Effector CD4-positive, alpha-beta T cell (primary cell): ENCODE measurements around the gene ISG15.
"Not testable (repeated sequence)": the region's sequence is repeated elsewhere in the genome, so short reads cannot be mapped to it uniquely, and the experiment has no call there.

ENCODE experiments used
- DNase-seq: peaks from one replicate; pipeline ENCODE4 v3.0.0-alpha.2; 2020

ISG15 gene

DNA sequence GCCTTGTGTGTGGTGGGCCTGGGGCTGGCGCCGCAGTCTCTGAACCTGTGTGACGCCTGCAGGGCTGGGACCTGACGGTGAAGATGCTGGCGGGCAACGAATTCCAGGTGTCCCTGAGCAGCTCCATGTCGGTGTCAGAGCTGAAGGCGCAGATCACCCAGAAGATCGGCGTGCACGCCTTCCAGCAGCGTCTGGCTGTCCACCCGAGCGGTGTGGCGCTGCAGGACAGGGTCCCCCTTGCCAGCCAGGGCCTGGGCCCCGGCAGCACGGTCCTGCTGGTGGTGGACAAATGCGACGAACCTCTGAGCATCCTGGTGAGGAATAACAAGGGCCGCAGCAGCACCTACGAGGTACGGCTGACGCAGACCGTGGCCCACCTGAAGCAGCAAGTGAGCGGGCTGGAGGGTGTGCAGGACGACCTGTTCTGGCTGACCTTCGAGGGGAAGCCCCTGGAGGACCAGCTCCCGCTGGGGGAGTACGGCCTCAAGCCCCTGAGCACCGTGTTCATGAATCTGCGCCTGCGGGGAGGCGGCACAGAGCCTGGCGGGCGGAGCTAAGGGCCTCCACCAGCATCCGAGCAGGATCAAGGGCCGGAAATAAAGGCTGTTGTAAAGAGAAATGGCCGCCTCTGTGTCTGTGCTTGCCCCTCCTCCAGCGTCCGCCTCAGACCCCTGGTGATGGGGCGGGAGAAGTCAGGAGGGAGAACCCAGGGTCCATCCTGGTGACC lies 788 bp downstream of the ISG15 start:
- DNase-seq: no peak

- DNase-seq: no peak
Observed at GRCh38 chr1:1014799-1015681, 1.7 kb downstream of the ISG15 start.

DNA sequence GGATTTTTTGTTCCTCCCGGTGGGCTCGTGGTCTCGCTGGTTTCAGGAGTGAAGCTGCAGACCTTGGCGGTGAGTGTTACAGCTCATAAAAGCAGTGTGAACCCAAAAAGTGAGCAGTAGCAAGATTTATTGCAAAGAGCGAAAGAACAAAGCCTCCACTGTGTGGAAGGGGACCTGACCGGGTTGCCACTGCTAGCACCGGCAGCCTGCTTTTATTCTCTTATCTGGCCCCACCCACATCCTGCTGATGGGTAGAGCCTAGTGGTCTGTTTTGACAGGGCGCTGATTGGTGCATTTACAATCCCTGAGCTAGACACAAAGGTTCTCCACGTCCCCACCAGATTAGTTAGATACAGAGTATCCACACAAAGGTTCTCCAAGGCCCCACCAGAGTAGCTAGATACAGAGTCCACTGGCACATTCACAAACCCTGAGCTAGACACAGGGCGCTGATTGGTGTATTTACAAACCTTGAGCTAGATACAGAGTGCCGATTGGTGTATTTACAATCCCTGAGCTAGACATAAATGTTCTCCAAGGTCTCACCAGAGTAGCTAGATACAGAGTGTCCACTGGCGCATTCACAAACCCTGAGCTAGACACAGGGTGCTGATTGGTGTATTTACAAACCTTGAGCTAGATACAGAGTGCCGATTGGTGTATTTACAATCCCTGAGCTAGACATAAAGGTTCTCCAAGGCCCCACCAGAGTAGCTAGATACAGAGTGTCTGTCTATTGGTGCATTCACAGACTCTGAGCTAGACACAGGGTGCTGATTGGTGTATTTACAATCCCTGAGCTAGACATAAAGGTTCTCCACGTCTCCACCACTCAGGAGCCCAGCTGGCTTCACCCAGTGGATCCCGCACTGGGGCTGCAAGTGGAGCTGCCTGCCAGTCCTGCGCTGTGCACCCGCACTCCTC lies 4.4 kb downstream of the ISG15 start:
- not testable (repeated sequence) for DNase-seq

GRCh38 chr1:1018321-1018685 lies 5.0 kb downstream of the ISG15 start:
- not testable (repeated sequence) for DNase-seq

DNA sequence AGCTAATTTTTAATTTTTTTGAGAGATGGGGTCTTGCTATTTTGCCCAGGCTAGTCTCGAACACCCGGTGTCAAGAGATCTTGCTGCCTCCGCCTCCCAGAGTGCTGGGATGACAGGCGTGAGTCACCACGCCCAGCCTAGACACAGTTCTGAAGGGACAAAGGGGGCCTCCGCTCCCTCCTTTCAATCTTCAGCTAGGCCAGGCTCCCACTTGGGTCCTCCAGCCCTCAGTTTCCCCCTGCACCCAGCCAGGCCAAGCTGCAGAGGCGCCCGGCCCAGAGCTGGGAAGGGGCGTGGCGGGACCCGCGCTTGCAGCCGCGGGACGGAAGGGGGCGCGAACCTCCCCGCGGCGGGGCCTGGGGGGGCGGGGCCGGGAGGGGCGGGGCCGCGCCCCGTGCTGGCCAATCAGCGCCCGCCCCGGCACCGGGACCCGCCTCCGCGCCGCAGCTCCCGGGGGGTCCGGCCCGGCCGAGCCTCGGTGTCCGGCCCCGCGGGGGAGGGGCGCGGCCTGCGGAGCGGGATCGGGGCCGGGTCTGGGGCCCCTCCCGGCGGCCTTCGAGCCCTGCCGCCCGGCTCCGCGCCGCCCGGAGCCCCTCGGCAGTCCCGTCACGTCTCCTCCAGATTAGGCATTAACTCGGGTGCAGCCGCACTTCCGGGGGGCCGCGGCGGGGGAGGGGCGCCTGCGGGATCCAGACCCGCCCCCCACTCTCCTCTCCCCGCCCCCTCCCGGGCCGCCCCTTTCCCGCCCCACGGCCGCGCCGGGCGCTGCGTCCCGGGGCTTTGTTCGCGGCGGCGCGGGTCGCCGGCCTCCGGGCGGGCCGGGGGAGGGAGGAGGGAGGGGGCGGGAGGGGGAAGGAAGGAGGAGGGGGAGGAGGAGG lies 6.1 kb downstream of the ISG15 start:
- DNase-seq: peak; percentile 69

DNA sequence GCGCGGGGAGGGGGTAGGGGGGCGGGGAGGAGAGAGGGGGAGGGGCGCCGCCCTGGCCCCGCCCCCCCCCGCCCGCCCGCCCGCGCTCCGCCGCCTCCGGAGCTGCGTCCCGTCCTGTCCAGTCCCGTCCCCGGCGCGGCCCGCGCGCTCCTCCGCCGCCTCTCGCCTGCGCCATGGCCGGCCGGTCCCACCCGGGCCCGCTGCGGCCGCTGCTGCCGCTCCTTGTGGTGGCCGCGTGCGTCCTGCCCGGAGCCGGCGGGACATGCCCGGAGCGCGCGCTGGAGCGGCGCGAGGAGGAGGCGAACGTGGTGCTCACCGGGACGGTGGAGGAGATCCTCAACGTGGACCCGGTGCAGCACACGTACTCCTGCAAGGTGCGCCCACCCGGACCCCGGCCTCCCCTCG lies 6.7 kb downstream of the ISG15 start, which contains the start of gene AGRN:
TSS of gene AGRN (plus strand) at position 121 of the 405 bp plus-strand sequence. CDS start at position 174, 53 bp downstream.
- DNase-seq: no peak

- no peak for DNase-seq
Observed at GRCh38 chr1:1020415-1021009, 7.2 kb downstream of the ISG15 start.

- no peak for DNase-seq
Observed at GRCh38 chr1:1021010-1021919, 8.0 kb downstream of the ISG15 start.

DNA sequence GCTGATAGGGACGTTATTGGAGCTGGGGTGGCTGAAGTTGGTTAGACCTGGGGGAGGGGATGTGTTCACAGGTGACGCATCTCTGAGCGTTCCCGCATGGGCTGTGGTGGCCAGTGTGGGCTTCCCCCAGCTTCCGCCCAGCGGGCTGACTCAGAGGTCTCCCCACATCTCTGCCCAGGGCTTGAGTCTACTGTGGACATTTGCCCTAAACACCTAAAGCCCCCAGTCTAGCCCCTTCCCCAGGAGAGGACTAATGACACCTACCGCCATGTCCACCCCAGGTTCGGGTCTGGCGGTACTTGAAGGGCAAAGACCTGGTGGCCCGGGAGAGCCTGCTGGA lies 8.6 kb downstream of the ISG15 start:
- no peak for DNase-seq

- no peak for DNase-seq
Observed at GRCh38 chr1:1022302-1023009, 9.2 kb downstream of the ISG15 start.

DNA sequence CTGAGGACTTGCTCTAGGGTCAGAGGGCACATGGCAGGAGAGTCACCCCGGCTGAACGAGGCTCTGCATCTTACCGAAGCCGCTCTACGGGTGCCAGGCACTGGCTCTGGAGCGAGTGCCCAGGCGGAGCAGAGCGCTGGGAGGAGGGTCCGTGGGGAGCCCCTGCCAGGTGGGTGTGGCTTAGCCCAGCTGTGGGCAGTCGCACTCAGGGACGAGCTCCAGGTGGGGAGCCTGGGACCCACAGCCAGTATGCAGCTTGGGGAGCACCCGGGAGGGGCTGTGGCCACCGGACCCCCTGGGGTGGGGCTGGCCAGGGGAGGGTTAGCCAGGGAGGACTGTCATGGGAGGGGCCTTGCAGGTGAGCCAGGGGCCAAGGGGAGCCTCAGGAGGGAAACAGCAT lies 10.4 kb downstream of the ISG15 start:
- DNase-seq: no peak

GRCh38 chr1:1024149-1024770 lies 11.0 kb downstream of the ISG15 start:
- no peak for DNase-seq

DNA sequence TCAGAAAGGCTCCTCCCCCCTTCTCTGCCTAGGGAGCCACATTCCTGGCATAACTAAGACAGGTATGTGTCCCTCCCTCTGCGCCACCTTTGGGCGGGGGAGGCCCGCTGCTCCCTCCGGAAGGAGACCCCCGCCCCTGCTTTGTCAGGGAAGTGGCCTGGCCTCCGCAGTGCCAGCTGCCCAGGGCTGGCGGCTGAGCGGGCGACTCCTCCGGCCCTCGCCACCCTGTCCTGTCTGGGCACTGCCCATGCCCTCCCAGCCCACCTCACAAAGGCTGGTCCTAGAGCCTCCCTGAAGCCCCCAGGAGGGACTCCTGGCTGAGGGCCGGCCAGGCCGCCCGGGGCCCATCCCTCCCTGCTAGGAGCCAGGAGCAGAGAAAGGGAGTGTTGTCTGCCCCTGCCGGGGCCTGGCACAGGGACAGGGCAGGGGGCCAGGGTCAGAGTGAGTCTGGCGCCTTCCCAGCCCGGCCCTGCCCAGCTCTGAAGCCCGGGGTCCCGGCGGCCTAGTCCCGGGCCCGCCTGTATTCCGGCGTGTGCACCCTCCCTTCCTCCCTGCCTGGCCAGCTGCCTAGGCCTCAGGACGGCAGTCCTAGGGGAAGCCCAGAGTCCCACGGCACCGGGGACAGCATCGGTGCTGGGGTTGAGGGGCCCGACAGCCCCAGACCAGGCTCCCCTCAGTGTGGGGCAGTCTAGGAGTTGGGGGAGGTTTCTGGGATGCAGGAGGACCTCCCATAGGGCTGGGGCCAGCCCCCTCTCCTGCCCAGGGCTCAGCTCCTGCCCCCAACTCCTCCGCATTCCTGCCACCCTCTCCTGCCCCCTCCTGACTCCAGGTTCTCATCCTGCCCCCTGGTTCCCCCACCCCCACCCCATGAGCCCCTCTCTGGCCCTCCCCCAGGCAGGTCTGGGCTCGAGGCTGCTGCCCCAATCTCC lies 11.7 kb downstream of the ISG15 start:
- DNase-seq: no peak

GRCh38 chr1:1025730-1026129 lies 12.4 kb downstream of the ISG15 start:
- DNase-seq: no peak

- DNase-seq: no peak
Observed at GRCh38 chr1:1026599-1027413, 13.5 kb downstream of the ISG15 start.

- DNase-seq: no peak
Observed at GRCh38 chr1:1027791-1028190, 14.5 kb downstream of the ISG15 start.
